SH-SY5Y (cell line): ENCODE results near the gene REM2.

Source experiments
- GATA2 ChIP-seq: IDR thresholded peaks from 2 replicates; pipeline ENCODE4 v1.6.1; 2011; ENCODE audit warnings: mild to moderate bottlenecking, low read depth, low read length
- GATA3 ChIP-seq: IDR thresholded peaks from 2 replicates; pipeline ENCODE4 v1.6.1; 2011; ENCODE audit warnings: low read depth, mild to moderate bottlenecking, low read length, moderate library complexity

DNA sequence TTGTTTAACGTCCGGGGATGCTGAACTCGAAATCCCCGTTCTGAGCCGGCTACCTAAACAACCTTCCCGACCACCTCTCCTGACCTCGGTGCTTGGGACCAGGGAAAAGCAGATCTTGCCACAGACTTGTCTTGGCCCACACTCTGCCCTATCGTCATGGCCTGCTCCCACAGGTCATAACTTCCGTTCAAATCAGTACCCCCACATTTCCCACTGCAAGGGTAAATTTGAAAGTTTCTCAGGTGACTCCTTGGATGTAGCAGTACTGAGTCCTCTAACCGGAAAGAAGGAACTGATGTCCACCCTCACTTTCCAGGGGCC, 36.5 kb downstream of the REM2 start:
- TF ChIP-seq GATA2 (no peak), GATA3 (no peak)
